CD4-positive, alpha-beta T cell treated with Interferon gamma for 1 hour (primary cell): ENCODE results near the gene AGRP.
A peak's percentile ranks its signal among the peaks of the same experiment; 100 is the strongest.
"Not testable (repeated sequence)": the region's sequence is repeated elsewhere in the genome, so short reads cannot be mapped to it uniquely, and the experiment has no call there.

Source experiments
- DNase-seq: peaks from one replicate; pipeline ENCODE4 v3.0.0-alpha.2; 2020

Gene AGRP

GRCh38 chr16:67499106-67499505, 15.8 kb upstream of the AGRP start:
- DNase-seq, result no peak

DNA sequence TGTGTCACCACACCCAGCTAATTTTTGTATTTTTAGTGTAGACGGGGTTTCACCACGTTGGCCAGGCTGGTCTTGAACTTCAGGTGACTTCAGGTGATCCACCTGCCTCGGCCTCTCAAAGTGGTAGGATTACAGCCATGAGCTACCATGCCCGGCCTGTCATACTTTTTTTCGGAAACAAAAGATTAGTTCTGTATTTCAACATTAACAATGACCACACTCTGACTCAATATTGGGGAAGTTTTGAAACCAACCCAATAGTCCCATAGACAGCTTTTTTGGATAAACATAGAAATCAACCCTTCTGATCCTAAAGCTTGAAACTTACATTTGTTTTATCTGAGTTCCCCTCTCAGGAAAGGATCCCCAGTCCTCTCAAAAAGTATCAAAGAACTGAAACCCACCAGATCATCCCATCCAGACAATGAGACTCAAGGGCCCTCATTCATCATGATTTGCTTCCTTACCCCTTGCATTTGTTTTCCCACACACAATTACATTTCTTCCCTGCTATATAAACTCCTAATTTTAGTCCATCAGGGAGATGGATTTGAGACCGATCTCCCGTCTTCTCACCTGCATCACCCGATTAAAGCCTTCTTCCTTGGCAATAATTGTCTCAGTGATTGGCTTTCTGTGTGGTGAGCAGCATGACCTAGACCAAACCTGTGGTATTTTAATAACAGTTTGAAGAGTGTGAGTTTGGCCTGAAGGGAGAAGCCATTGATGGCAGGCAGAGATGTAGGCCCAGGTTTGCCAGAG, 7.2 kb upstream of the AGRP start:
- no peak for DNase-seq

GRCh38 chr16:67489401-67490083, 6.2 kb upstream of the AGRP start:
- no peak for DNase-seq

DNA sequence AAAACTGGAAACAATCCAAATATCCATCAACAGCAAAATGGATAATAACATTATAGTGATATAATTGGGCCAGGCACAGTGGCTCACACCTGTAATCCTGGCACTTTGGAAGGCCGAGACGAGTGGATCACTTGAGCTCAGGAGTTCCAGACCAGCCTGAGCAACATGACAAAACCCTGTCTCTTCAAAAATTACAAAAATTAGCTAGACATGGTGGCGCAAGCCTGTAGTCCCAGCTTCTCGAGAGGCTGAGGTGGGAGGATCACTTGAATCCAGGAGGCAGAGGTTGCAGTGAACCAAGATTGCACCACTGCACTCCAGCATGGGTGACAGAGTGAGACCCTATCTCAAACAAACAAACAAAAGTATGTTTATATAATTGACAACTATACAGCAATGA, 4.2 kb upstream of the AGRP start:
- not testable (repeated sequence) for DNase-seq

GRCh38 chr16:67486805-67487204, 3.5 kb upstream of the AGRP start:
- DNase-seq, result peak; percentile 17

DNA sequence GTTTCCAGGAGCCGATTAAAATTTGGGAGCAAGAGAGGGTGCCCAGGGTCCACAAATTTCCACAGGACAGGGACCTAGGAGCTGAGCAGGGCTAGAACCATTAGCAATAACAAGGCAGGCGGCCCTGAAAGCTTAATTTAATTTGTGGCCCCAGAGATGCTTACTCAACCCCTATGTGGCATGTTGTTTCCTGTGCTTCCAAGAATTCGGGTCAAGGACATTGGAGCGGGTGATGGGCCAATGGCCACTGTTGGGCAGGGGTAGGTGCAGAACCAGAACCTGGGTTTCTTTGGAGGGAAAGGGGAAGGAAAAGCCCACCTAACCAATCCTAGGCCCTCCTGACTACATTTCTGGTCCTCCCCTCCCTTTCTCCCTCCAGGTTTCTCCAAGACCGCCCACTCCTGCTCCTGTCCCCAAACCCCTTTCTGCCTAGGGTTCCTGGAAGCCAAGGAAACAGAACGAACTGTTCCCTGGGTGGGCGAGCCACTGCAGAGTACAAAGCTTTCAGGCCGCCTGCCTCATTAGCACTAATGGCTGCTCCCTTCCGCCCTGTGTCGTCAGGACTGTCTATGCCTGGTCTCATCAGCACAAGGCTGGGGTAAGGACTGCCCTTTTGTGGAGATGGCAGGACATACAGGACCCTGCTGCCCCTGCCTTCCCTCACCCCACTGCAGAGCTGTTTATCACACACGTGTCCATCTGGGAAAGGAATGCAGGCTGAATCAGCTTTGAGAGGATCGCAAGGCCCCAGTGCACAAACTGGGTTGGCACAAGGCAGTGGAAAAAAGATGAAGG, 581 bp upstream of the AGRP start:
- DNase-seq, result no peak

DNA sequence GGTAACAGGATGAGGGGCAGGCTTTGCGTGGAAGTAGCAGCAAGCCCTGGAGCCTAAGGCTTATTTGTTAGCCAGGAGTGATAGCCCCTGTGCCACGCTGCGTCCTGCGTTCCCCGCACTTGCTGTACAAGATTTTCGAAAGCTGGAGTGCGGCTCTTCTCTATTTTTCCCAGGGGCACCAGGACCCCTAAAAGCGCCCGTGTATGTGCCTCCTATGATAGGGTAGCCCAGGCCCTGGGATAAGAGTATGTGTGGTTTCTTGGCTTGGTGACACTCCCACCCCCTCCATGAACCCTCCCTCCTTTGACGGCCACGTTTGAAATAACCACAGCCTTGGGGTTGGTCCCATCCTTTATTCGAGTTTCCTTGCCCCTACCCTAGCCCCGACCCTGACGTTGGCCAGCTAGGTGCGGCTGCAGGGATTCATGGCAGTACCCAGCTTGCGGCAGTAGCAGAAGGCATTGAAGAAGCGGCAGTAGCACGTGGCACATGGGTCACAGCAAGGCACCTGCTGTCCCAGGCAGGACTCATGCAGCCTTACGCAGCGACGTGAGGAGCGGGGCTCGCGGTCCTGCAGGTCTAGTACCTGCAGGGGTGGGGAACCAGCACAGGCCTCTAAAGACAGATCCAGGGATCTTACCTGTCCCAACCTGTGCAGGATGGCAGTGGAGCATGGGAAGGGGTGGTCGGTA, 968 bp downstream of the AGRP start:
- no peak for DNase-seq

DNA sequence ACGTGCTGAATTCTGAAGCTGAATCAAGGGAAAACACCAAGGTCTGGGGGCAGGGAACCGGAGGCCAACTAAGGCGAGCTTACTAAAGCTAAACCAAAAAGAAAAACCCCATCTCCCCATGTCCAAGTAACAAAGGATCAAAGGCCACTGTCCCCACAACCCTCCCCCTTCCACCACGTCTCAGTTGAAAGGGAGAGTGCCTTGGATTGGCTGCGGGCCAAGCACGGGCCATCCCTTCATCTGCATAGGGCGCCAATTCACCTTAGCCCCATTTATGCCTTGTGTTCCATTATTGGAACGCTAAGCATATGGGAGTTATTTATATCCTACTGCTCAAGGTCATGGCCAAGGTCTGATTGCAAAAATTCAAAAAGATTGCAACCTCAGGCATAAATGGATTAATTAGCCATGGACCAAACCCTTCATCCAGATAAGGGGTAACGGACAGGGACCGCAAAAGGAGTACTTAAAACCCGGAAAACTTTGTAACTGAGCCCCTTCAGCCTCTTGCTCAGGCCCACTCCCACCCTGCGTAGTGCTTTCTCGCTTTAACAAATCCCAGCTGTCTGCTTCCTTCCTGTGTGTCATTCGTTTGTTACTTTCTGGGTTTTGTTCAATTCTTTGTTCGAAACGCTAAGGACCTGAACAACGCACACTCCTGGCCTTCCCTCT, 1.6 kb downstream of the AGRP start:
- peak; percentile 23 for DNase-seq

GRCh38 chr16:67480833-67481560, 2.4 kb downstream of the AGRP start, which contains the start of gene ATP6V0D1:
Gene ATP6V0D1 (minus strand): TSS chr16:67481157. CDS start chr16:67481086, 71 bp downstream.
- peak; percentile 98 for DNase-seq

DNA sequence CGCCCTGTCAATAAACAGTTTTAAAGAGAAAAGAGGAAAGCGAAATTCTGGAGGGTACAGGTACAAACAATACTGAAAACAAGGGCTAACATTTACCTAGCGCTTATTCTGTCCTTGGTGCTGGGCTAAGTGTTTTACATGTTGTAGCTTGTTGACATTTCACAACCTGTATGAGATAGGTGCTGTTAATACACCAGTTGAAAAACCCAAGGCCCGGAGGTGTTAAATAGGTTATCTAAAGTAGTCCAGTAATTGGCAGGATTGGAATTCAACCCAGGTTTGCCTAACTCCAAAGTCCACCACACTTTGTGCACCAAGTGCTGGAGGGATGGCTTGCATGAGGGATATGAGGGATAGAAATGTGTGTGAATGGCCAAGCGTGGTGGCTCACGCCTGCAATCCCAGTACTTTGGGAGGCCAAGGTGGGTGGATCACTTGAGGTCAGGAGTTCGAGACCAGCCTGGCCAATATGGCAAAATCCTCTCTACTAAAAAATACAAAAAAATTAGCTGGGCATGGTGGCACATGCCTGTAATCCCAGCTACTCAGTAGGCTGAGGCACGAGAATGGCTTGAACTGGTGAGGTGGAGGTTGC, 5.3 kb downstream of the AGRP start:
- DNase-seq, result no peak

- no peak for DNase-seq
Observed at GRCh38 chr16:67474551-67475455, 8.5 kb downstream of the AGRP start.

DNA sequence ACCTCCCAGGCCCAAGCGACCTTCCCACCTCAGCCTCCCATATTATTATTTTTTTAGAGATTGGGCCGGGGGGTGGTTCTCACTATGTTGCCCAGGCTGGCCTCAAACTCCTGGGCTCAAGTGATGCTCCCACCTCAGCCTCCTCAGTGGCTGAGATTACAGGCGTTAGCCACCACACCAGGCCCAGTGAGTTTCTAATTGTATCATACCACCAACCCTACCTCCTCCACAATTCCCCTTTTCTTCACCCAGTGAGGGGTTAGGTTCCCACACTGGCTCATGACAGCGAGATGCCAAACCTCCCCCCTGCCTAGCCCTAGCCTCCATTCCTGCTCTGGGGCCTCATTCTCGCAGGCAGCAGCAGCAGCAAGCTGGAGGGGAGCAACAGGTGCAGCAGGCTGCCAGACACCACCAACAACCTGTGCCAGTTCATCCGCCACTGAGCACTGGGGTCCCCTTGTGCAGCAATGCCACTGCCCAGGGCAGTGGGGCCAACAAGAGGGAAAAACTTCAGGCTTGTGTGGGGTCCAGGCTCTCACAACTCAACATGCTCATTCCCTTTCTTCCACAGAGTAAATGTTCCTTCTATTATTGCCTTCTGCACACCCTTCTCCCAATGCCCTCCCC, 11.5 kb downstream of the AGRP start:
- no peak for DNase-seq

DNA sequence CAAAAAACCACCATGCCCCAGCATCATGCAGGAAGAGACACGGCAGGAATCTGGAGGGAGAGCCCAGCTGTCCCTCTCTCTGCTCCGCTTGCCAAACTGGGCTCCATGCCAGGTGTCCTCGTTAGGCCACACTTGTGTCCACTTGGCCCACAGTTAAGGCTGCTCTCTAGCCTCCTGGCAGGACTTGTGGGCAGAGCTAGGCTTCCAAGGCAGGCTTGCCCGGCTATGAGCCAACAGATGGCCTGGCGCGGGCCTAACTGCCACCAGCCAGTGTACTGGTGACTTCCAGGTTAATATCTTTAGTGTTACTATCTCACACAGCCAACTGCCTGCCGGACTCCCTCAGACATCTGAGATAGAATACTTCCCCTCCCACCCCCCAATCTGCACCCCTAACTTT, 13.0 kb downstream of the AGRP start:
- DNase-seq, result no peak

- DNase-seq, result no peak
Observed at GRCh38 chr16:67468731-67469130, 14.6 kb downstream of the AGRP start.

- no peak for DNase-seq
Observed at GRCh38 chr16:67466581-67466980, 16.8 kb downstream of the AGRP start.

DNA sequence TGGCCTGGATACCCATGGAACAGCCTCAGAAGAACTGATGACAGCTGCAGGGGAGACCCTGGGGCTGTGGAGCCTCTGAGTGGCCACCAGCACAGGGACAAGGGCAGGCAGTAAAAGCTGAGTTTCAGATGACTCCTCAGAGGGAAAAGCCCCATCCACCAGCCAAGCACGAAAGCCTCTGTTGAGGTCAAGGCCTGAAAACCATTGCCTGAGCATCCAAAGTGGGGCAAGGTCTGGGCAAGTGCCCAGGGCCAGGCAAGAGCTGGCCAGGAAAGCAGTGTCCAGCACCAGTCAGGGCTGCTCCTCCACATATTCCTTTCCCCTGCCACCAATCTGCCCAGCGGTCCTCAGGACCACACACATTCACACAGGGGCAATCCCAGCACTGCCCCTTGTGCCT, 18.8 kb downstream of the AGRP start:
- no peak for DNase-seq

DNA sequence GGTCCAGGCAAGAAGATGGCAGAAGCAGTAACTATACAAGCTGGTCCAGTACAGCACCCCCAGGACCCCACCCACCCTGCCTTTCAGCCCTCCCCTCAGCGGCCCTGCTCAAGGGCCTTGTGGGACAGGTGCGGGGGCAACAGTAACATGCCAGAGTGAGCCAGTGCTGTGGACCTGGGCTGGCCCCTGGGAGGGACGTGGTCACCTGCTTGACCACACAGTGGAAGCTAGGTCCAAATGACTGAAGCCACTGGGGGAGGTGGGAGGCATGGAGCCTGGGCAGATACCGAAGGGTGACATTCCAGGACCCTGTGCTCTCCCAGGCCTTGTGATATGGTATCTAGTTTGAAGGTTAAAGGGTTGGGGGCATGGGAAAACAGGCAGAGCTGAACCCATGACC, 19.7 kb downstream of the AGRP start:
- DNase-seq, result no peak

- no peak for DNase-seq
Observed at GRCh38 chr16:67463059-67463458, 20.3 kb downstream of the AGRP start.

DNA sequence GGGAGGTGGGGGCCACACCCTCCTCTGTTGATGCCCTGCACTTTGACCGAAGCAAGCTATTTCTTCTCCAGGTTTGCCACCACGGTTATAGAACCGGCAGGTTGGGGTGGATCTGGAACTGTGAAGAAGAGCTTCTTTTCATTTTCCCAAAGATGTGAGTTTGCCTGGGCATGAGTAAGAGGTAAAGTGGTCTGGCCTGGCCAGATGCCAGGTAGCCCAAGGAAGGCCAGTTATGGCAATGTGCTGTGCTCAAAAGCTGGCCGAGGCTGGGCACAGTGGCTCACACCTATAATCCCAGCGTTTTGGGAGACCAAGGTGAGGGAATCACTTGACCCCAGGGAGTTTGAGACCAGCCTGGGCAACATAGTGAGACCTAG, 21.1 kb downstream of the AGRP start:
- DNase-seq, result no peak
